ENCODE measurements around the gene ZNF474.

ZNF474 gene

GRCh38 chr5:122181863-122182262 is 52.5 kb downstream of the ZNF474 start:
- DNase-seq (ENCODE audit: low read depth), result no peak

- no peak for DNase-seq (ENCODE audit: low read depth)
Observed at GRCh38 chr5:122182491-122182921, 53.2 kb downstream of the ZNF474 start.

- peak; percentile 74 for DNase-seq (ENCODE audit: low read depth)
Observed at GRCh38 chr5:122183098-122183787, 53.9 kb downstream of the ZNF474 start.

GRCh38 chr5:122183788-122184170 is 54.4 kb downstream of the ZNF474 start:
- DNase-seq (ENCODE audit: low read depth), result no peak

- no peak for DNase-seq (ENCODE audit: low read depth)
Observed at GRCh38 chr5:122184676-122185255, 55.4 kb downstream of the ZNF474 start.

GRCh38 chr5:122187426-122187825 is 58.1 kb downstream of the ZNF474 start:
- DNase-seq (ENCODE audit: low read depth), result no peak

GRCh38 chr5:122190156-122190555 is 60.8 kb downstream of the ZNF474 start:
- DNase-seq (ENCODE audit: low read depth), result no peak

GRCh38 chr5:122192497-122193496 is 63.5 kb downstream of the ZNF474 start:
- no peak for DNase-seq (ENCODE audit: low read depth)

GRCh38 chr5:122195802-122196394 is 66.6 kb downstream of the ZNF474 start:
- no peak for DNase-seq (ENCODE audit: low read depth)

GRCh38 chr5:122199146-122199545 is 69.8 kb downstream of the ZNF474 start:
- DNase-seq (ENCODE audit: low read depth), result no peak

GRCh38 chr5:122200450-122200849 is 71.1 kb downstream of the ZNF474 start:
- DNase-seq (ENCODE audit: low read depth), result no peak

- DNase-seq (ENCODE audit: low read depth), result no peak
Observed at GRCh38 chr5:122200865-122201264, 71.5 kb downstream of the ZNF474 start.

GRCh38 chr5:122201365-122201764 is 72.0 kb downstream of the ZNF474 start:
- DNase-seq (ENCODE audit: low read depth), result no peak

- no peak for DNase-seq (ENCODE audit: low read depth)
Observed at GRCh38 chr5:122202952-122203351, 73.6 kb downstream of the ZNF474 start.

All from GM04504 (cell line).